BJ (cell line): ENCODE measurements around the gene ST7. TPM values are rescaled to one million over a fixed set of nuclear protein-coding genes. Genes with fewer than 3 reads are reported as not detected.

Source experiments
- CTCF ChIA-PET: fragments of 350-600 bp; formaldehyde crosslinking; extraction: SDS; loops from one replicate; lab custom pipeline; 2021; ENCODE audit warnings: antibody characterized with exemption, inconsistent platforms; lab: Yijun Ruan, JAX
- POLR2A ChIA-PET: fragments of 300-600 bp; sonication (Branson Sonifier 250); formaldehyde crosslinking; extraction: SDS; loops from one replicate; lab custom pipeline; 2021; ENCODE audit warnings: antibody characterized with exemption; lab: Charles Lee
- DNase-seq: peaks from one replicate; pipeline ENCODE4 v3.0.0-alpha.2; 2011; ENCODE audit warnings: low read depth
- H3K27me3 ChIP-seq: 2 replicates; pipeline ENCODE4 v1.6.0; 2011; ENCODE audit warnings: low read length; ENCODE audit not compliant: control insufficient read depth, insufficient read depth
- H3K36me3 ChIP-seq: 2 replicates; pipeline ENCODE4 v1.5.1; 2011; ENCODE audit warnings: low read length; ENCODE audit not compliant: control insufficient read depth, insufficient read depth
- H3K4me3 ChIP-seq: 2 replicates; pipeline ENCODE4 v1.5.1; 2011; ENCODE audit warnings: low read depth, mild to moderate bottlenecking, control low read depth, low read length
- polyA plus RNA-seq: library from polyadenylated mRNA; depleted of rRNA; stranded (reverse); fragments of >200 nt; gene quantifications from 2 replicates; pipeline ENCODE4 v1.2.3, GENCODE V29; 2011
- TF ChIP-seq, protein P1 (sequence below): IDR thresholded peaks from 2 replicates; pipeline ENCODE4 v1.5.1; 2011; ENCODE audit warnings: low read depth, mild to moderate bottlenecking, control low read depth, inconsistent platforms, low read length, moderate library complexity; ENCODE audit not compliant: insufficient read depth

The ST7 gene
- polyA plus RNA-seq, 1 experiment, result 16.0 TPM

DNA sequence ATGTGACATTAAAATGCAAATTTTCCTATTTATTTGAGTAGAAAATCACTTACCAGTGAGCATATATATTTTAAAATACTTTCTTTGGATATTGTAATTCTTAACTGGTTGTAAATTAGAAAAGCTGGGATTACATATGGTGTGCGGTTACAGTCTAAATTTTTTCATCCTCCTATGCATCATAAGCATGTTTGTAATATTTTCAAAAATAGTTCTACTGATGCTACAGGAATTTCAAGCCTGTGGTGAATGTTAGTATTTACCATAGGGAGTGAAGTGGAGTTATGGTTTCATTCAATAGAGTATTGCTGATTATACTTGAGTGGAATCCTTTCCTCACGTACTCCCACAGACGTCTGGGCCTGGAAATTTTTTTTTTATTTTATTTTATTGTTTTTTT is 34.6 kb upstream of the ST7 start:
- H3K27me3 ChIP-seq, result no peaks in the 10 kb centered on the region
- peaks cover 5% of the 10 kb centered on the region for H3K36me3 ChIP-seq
- TF ChIP-seq, protein P1, sequence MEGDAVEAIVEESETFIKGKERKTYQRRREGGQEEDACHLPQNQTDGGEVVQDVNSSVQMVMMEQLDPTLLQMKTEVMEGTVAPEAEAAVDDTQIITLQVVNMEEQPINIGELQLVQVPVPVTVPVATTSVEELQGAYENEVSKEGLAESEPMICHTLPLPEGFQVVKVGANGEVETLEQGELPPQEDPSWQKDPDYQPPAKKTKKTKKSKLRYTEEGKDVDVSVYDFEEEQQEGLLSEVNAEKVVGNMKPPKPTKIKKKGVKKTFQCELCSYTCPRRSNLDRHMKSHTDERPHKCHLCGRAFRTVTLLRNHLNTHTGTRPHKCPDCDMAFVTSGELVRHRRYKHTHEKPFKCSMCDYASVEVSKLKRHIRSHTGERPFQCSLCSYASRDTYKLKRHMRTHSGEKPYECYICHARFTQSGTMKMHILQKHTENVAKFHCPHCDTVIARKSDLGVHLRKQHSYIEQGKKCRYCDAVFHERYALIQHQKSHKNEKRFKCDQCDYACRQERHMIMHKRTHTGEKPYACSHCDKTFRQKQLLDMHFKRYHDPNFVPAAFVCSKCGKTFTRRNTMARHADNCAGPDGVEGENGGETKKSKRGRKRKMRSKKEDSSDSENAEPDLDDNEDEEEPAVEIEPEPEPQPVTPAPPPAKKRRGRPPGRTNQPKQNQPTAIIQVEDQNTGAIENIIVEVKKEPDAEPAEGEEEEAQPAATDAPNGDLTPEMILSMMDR, result no peak
- ChIA-PET POLR2A (no interaction called here), CTCF (interaction anchor here (1.2 to 3.7 kb wide), 2 partner anchors 10 to 12 kb away, joined by 3 to 11 read pairs; no protein-coding TSS in a partner anchor)
- DNase-seq, result no peak
- no peak overlapping the region for H3K4me3 ChIP-seq

DNA sequence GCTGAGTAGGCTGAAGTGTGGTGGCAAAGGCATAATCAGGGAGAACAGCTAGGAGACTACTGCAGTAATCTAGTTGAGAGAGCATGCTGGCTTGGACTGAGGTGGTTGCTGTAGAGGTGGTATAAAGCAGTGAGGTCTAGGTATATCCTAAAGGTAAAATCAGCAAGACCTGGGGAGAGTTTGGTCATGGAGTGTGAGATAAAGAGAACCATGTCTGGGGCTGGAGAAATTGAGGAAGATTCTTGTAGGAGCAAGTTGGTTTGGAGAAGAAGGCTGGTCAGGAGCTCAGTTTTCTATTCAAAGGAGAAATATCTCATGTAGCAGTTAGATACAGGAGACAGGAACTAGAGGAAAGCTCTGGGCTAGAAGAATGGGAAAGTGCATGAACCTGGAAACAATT is 32.9 kb upstream of the ST7 start:
- no peaks in the 10 kb centered on the region; the same call in 1 of the 2 replicates for H3K36me3 ChIP-seq
- no peak overlapping the region for H3K4me3 ChIP-seq
- TF ChIP-seq, protein P1, result no peak
- ChIA-PET POLR2A (no interaction called here), CTCF (interaction anchor here (2.1 kb wide), 1 partner anchor 10 kb away, joined by 6 read pairs; no protein-coding TSS in a partner anchor)
- no peaks in the 10 kb centered on the region for H3K27me3 ChIP-seq
- DNase-seq, result no peak

DNA sequence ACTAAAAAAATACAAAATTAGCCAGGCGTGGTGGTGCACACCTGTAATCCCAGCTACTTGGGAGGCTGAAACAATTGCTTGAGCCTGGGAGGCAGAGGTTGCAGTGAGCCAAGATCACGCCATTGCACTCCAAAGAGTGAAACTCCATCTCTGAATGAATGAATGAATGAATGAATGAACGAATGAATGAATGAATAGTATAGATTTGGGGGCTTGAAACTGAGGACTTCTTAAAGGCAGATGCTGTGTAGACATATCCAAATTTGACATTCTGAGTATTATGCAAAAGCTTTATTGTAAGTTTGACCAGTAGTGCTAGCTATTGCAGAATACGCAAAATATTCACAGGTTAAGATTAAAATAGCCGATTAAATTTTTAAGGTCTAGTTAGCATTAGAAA is 30.8 kb upstream of the ST7 start:
- POLR2A ChIA-PET, result no interaction called here
- Histone ChIP-seq H3K27me3 (no peaks in the 10 kb centered on the region), H3K4me3 (no peak overlapping the region), H3K36me3 (no peaks in the 10 kb centered on the region; the same call in 1 of the 2 replicates)
- CTCF ChIA-PET, result interaction anchor here (1.0 kb wide), 2 partner anchors 20 to 204 kb away, joined by 3 to 4 read pairs; no protein-coding TSS in a partner anchor
- DNase-seq, result no peak
- TF ChIP-seq, protein P1, result no peak

DNA sequence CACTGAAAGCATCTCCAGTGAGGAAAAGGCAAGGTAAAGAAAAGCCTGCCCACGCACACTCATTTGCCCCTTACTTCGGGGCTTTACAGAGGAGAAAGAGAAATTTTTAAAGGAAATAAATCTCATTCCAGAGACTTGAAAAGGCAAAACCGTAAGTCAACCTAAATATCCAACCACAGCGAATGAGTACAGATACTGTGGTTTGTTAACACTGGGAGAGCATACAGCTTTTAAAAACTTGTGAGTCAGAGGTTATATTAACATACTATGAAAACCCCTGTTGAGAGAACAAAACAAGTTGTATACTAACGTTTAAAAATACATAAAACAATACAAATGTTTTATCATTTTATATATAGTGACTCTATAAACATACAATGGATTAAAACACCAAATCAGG is 28.6 kb upstream of the ST7 start:
- Histone ChIP-seq H3K27me3 (no peaks in the 10 kb centered on the region), H3K36me3 (no peaks in the 10 kb centered on the region), H3K4me3 (no peak overlapping the region)
- TF ChIP-seq, protein P1, result no peak
- POLR2A ChIA-PET, result no interaction called here
- CTCF ChIA-PET, result interaction anchor here (1.5 to 1.6 kb wide), 3 partner anchors 20 to 332 kb away, joined by 3 read pairs; no protein-coding TSS in a partner anchor
- no peak for DNase-seq

DNA sequence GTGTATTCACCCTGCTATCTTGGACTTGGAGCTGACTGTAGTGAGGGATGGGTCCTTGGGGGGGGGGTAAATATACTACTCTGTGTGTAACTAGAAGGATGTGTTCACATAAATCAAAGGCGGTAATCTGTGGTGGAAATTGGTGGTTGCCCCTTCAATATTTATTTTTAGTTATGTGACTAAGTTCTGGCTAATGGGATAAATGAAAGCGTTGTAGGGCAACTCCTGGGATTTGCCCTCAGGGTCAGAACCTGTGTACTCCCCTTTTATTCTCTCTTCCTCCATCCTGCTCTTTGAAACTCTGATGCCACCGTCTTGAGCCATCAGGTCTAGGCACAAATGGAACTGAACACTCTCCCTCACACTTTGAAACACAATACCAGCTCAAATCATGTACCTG is 24.3 kb upstream of the ST7 start:
- ChIA-PET CTCF (interaction anchor here (0.7 to 5.5 kb wide), 6 partner anchors 10 to 196 kb away, joined by 3 to 60 read pairs (median 8); no protein-coding TSS in a partner anchor), POLR2A (no interaction called here)
- Histone ChIP-seq H3K27me3 (no peaks in the 10 kb centered on the region), H3K4me3 (no peak overlapping the region), H3K36me3 (no peaks in the 10 kb centered on the region)
- DNase-seq, result no peak
- TF ChIP-seq, protein P1, result no peak
